GM23338 (cell line): ENCODE measurements around the gene NFKBIZ. TPM values are rescaled to one million over a fixed set of nuclear protein-coding genes. Genes with fewer than 3 reads are reported as not detected.

Experiments
- ATAC-seq: fragments of 200-7000 bp; cut with Tn5 transposase; 3 replicates; pipeline ENCODE4 v1.9.1; 2020
- DNase-seq: peaks from one replicate; pipeline ENCODE4 v3.0.0-alpha.2; 2015; ENCODE audit warnings: low spot score
- H2AFZ ChIP-seq: fragments of 200-600 bp; sonication (generic); 2 replicates; pipeline ENCODE4 v1.8.0; 2016; ENCODE audit warnings: antibody characterized with exemption, mild to moderate bottlenecking, moderate library complexity
- H3F3A ChIP-seq: fragments of 200-600 bp; sonication (generic); replicated peaks from 2 replicates; pipeline ENCODE4 v1.8.0; 2017; ENCODE audit warnings: antibody characterized with exemption, mixed run types, low read depth
- H3K27ac ChIP-seq: fragments of 200-600 bp; sonication (generic); 2 replicates; pipeline ENCODE4 v1.6.1; 2016; ENCODE audit warnings: low read depth
- H3K27me3 ChIP-seq: fragments of 200-600 bp; sonication (generic); 2 replicates; pipeline ENCODE4 v1.8.0; 2016; ENCODE audit warnings: mild to moderate bottlenecking, mixed run types, moderate library complexity; ENCODE audit not compliant: insufficient read depth
- H3K36me3 ChIP-seq: fragments of 200-600 bp; sonication (generic); 2 replicates; pipeline ENCODE4 v1.8.0; 2016; ENCODE audit warnings: mild to moderate bottlenecking; ENCODE audit not compliant: insufficient read depth
- H3K4me1 ChIP-seq: fragments of 200-600 bp; sonication (generic); 2 replicates; pipeline ENCODE4 v1.8.0; 2016; ENCODE audit warnings: mild to moderate bottlenecking, moderate library complexity; ENCODE audit not compliant: insufficient read depth
- H3K4me2 ChIP-seq: fragments of 200-600 bp; sonication (generic); 2 replicates; pipeline ENCODE4 v1.7.1; 2017; ENCODE audit warnings: mixed run types
- H3K4me3 ChIP-seq: fragments of 200-600 bp; sonication (generic); 2 replicates; pipeline ENCODE4 v1.6.1; 2016; ENCODE audit warnings: mixed run types
- H3K79me2 ChIP-seq: fragments of 200-600 bp; sonication (generic); replicated peaks from 2 replicates; pipeline ENCODE4 v1.8.0; 2017; ENCODE audit warnings: mild to moderate bottlenecking; ENCODE audit not compliant: insufficient read depth
- H3K9me2 ChIP-seq: fragments of 200-600 bp; sonication (generic); 2 replicates; pipeline ENCODE4 v1.8.0; 2017; ENCODE audit not compliant: insufficient read depth
- H4K20me1 ChIP-seq: fragments of 200-600 bp; sonication (generic); replicated peaks from 2 replicates; pipeline ENCODE4 v1.8.0; 2017; ENCODE audit warnings: mild to moderate bottlenecking; ENCODE audit not compliant: insufficient read depth
- H3K27ac Mint-ChIP-seq: 2 replicates; pipeline ENCODE4 v1.8.0; 2020; ENCODE audit warnings: inconsistent platforms, mild to moderate bottlenecking, moderate library complexity, mixed read lengths
- H3K27me3 Mint-ChIP-seq: 3 replicates; pipeline ENCODE4 v1.8.0; 2022; ENCODE audit warnings: low read depth, mild to moderate bottlenecking, moderate library complexity, mixed read lengths, inconsistent platforms; ENCODE audit not compliant: insufficient read depth, poor library complexity
- H3K36me3 Mint-ChIP-seq: 3 replicates; pipeline ENCODE4 v1.8.0; 2021; ENCODE audit warnings: low read depth, mild to moderate bottlenecking, inconsistent platforms, moderate library complexity, mixed read lengths
- H3K4me1 Mint-ChIP-seq: 3 replicates; pipeline ENCODE4 v1.8.0; 2020; ENCODE audit warnings: mild to moderate bottlenecking, inconsistent platforms, mixed read lengths
- H3K4me3 Mint-ChIP-seq: 3 replicates; pipeline ENCODE4 v1.8.0; 2021; ENCODE audit warnings: moderate library complexity, mild to moderate bottlenecking, inconsistent platforms, mixed read lengths
- H3K9me3 Mint-ChIP-seq: 3 replicates; pipeline ENCODE4 v1.8.0; 2020; ENCODE audit warnings: moderate library complexity, mild to moderate bottlenecking, inconsistent platforms, mixed read lengths
- CREB1 ChIP-seq: fragments of 250-450 bp; sonication (Bioruptor Pico); IDR thresholded peaks from 2 replicates; pipeline ENCODE4 v1.5.0; 2020; ENCODE audit warnings: low read depth, mild to moderate bottlenecking, moderate library complexity
- ETS1 ChIP-seq: IDR thresholded peaks from 2 replicates; pipeline ENCODE4 v1.6.1; 2016; ENCODE audit warnings: antibody characterized with exemption
- EZH2 ChIP-seq: fragments of 200-600 bp; sonication (generic); IDR thresholded peaks from one replicate; pipeline ENCODE4 v1.8.0; 2017; ENCODE audit warnings: antibody characterized with exemption, mild to moderate bottlenecking, low read depth; ENCODE audit not compliant: unreplicated experiment
- EZH2phosphoT487 ChIP-seq: fragments of 200-600 bp; sonication (generic); IDR thresholded peaks from one replicate; pipeline ENCODE4 v1.8.1; 2018; ENCODE audit warnings: antibody characterized with exemption; ENCODE audit not compliant: unreplicated experiment
- JUNB ChIP-seq: IDR thresholded peaks from one replicate; pipeline ENCODE4 v1.6.1; 2016; ENCODE audit warnings: antibody characterized with exemption; ENCODE audit not compliant: unreplicated experiment
- NANOG ChIP-seq: IDR thresholded peaks from 2 replicates; pipeline ENCODE4 v1.6.1; 2016; ENCODE audit warnings: antibody characterized with exemption, borderline replicate concordance
- POLR2AphosphoS5 ChIP-seq: IDR thresholded peaks from 2 replicates; pipeline ENCODE4 v1.6.1; 2016; ENCODE audit warnings: antibody characterized with exemption, low read depth
- STAT1 ChIP-seq: IDR thresholded peaks from one replicate; pipeline ENCODE4 v1.6.1; 2016; ENCODE audit warnings: antibody characterized with exemption; ENCODE audit not compliant: unreplicated experiment
- ZNF114 ChIP-seq: fragments of 250-450 bp; sonication (Bioruptor Pico); IDR thresholded peaks from 2 replicates; pipeline ENCODE4 v1.5.0; 2020; ENCODE audit warnings: mild to moderate bottlenecking, moderate library complexity
- ZNF331 ChIP-seq: fragments of 250-450 bp; sonication (Bioruptor Pico); IDR thresholded peaks from 2 replicates; pipeline ENCODE4 v1.5.0; 2020; ENCODE audit warnings: low read depth, mild to moderate bottlenecking, moderate library complexity
- polyA plus RNA-seq: library from polyadenylated mRNA; unstranded; fragments of >200 nt; fragmentation: Nextera tagmentation; extraction: Ambion mirVana; gene quantifications from 2 replicates; pipeline ENCODE4 v1.2.1, GENCODE V29; 2016
- total RNA-seq: library from RNA; depleted of rRNA; stranded (reverse); fragments of >200 nt; shearing (Covaris generic); gene quantifications from 2 replicates; pipeline ENCODE4 v1.2.3, GENCODE V29; 2014
- TF ChIP-seq, protein P1 (sequence below): IDR thresholded peaks from one replicate; pipeline ENCODE4 v1.6.1; 2018; ENCODE audit warnings: antibody characterized with exemption; ENCODE audit not compliant: unreplicated experiment
- TF ChIP-seq, protein P2 (sequence below): fragments of 250-450 bp; sonication (Bioruptor Pico); IDR thresholded peaks from 2 replicates; pipeline ENCODE4 v1.5.0; 2020; ENCODE audit warnings: mild to moderate bottlenecking, moderate library complexity
- TF ChIP-seq, protein P3 (sequence below), 2 experiments: fragments of 200-600 bp in 1 of 2; sonication (generic) in 1 of 2; conservative IDR thresholded peaks; 2 replicates each; pipeline versions ENCODE4 v1.5.1 to v1.6.1; 2016 to 2017; ENCODE audit warnings: antibody characterized with exemption in 2 of 2, low read depth in 2 of 2, mild to moderate bottlenecking in 2 of 2, moderate library complexity in 1 of 2

NFKBIZ gene
- total and polyA plus RNA-seq, 2 experiments from 2014 or later, result 14.1 to 18.2 TPM

DNA sequence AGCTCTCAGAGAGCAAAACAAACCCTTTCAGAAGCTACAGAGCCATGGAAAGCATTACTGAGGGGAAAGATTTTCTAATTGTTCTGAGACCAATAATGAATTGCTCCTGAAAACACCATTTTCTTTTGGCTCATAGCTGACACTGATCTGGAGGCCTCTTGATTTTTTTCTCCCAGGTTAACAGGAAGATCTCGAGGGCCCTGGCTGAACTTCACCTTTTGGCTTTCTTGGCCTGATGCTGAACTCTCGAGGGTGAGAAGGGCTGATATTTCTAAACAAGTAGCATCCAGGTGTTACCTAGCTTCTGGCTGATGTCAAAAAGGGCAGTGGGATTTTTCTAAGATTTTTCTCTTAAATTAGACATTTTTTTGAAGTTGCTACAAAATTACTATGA is 19.9 kb upstream of the NFKBIZ start:
- H3K4me1 Mint-ChIP-seq, result peaks cover 17% of the 10 kb centered on the region
- DNase-seq (no peak), ATAC-seq (no peak)
- H3K4me3 Mint-ChIP-seq, result no peak overlapping the region
- no peaks in the 10 kb centered on the region for H3K36me3 Mint-ChIP-seq
- Histone ChIP-seq H3F3A (no peaks in the 10 kb centered on the region), H3K4me2 (0 out of 2 replicates have a peak overlapping the region, but pooled peaks have one; percentile 36), H3K27me3 (no peaks in the 10 kb centered on the region), H3K36me3 (no peaks in the 10 kb centered on the region), H2AFZ (no peak overlapping the region), H3K4me1 (peaks cover 19% of the 10 kb centered on the region), H4K20me1 (no peaks in the 10 kb centered on the region), H3K9me2 (no peaks in the 10 kb centered on the region), H3K27ac (no peak overlapping the region), H3K4me3 (no peak overlapping the region), H3K79me2 (peaks cover 6% of the 10 kb centered on the region; the same call in 1 of the 2 replicates)
- TF ChIP-seq, protein P1, sequence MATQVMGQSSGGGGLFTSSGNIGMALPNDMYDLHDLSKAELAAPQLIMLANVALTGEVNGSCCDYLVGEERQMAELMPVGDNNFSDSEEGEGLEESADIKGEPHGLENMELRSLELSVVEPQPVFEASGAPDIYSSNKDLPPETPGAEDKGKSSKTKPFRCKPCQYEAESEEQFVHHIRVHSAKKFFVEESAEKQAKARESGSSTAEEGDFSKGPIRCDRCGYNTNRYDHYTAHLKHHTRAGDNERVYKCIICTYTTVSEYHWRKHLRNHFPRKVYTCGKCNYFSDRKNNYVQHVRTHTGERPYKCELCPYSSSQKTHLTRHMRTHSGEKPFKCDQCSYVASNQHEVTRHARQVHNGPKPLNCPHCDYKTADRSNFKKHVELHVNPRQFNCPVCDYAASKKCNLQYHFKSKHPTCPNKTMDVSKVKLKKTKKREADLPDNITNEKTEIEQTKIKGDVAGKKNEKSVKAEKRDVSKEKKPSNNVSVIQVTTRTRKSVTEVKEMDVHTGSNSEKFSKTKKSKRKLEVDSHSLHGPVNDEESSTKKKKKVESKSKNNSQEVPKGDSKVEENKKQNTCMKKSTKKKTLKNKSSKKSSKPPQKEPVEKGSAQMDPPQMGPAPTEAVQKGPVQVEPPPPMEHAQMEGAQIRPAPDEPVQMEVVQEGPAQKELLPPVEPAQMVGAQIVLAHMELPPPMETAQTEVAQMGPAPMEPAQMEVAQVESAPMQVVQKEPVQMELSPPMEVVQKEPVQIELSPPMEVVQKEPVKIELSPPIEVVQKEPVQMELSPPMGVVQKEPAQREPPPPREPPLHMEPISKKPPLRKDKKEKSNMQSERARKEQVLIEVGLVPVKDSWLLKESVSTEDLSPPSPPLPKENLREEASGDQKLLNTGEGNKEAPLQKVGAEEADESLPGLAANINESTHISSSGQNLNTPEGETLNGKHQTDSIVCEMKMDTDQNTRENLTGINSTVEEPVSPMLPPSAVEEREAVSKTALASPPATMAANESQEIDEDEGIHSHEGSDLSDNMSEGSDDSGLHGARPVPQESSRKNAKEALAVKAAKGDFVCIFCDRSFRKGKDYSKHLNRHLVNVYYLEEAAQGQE, result no peak
- TF ChIP-seq EZH2phosphoT487 (no peak), NANOG (no peak), JUNB (no peak), EZH2 (no peak), ZNF331 (CRISPR knock-in tag) (no peak), ZNF114 (CRISPR knock-in tag) (no peak), ETS1 (no peak), STAT1 (no peak), CREB1 (CRISPR knock-in tag) (no peak), POLR2AphosphoS5 (no peak)
- TF ChIP-seq, protein P2, sequence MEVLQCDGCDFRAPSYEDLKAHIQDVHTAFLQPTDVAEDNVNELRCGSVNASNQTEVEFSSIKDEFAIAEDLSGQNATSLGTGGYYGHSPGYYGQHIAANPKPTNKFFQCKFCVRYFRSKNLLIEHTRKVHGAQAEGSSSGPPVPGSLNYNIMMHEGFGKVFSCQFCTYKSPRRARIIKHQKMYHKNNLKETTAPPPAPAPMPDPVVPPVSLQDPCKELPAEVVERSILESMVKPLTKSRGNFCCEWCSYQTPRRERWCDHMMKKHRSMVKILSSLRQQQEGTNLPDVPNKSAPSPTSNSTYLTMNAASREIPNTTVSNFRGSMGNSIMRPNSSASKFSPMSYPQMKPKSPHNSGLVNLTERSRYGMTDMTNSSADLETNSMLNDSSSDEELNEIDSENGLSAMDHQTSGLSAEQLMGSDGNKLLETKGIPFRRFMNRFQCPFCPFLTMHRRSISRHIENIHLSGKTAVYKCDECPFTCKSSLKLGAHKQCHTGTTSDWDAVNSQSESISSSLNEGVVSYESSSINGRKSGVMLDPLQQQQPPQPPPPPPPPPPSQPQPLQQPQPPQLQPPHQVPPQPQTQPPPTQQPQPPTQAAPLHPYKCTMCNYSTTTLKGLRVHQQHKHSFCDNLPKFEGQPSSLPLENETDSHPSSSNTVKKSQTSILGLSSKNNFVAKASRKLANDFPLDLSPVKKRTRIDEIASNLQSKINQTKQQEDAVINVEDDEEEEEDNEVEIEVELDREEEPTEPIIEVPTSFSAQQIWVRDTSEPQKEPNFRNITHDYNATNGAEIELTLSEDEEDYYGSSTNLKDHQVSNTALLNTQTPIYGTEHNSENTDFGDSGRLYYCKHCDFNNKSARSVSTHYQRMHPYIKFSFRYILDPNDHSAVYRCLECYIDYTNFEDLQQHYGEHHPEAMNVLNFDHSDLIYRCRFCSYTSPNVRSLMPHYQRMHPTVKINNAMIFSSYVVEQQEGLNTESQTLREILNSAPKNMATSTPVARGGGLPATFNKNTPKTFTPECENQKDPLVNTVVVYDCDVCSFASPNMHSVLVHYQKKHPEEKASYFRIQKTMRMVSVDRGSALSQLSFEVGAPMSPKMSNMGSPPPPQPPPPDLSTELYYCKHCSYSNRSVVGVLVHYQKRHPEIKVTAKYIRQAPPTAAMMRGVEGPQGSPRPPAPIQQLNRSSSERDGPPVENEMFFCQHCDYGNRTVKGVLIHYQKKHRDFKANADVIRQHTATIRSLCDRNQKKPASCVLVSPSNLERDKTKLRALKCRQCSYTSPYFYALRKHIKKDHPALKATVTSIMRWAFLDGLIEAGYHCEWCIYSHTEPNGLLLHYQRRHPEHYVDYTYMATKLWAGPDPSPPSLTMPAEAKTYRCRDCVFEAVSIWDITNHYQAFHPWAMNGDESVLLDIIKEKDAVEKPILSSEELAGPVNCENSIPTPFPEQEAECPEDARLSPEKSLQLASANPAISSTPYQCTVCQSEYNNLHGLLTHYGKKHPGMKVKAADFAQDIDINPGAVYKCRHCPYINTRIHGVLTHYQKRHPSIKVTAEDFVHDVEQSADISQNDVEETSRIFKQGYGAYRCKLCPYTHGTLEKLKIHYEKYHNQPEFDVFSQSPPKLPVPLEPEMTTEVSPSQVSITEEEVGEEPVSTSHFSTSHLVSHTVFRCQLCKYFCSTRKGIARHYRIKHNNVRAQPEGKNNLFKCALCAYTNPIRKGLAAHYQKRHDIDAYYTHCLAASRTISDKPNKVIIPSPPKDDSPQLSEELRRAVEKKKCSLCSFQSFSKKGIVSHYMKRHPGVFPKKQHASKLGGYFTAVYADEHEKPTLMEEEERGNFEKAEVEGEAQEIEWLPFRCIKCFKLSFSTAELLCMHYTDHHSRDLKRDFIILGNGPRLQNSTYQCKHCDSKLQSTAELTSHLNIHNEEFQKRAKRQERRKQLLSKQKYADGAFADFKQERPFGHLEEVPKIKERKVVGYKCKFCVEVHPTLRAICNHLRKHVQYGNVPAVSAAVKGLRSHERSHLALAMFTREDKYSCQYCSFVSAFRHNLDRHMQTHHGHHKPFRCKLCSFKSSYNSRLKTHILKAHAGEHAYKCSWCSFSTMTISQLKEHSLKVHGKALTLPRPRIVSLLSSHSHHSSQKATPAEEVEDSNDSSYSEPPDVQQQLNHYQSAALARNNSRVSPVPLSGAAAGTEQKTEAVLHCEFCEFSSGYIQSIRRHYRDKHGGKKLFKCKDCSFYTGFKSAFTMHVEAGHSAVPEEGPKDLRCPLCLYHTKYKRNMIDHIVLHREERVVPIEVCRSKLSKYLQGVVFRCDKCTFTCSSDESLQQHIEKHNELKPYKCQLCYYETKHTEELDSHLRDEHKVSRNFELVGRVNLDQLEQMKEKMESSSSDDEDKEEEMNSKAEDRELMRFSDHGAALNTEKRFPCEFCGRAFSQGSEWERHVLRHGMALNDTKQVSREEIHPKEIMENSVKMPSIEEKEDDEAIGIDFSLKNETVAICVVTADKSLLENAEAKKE (CRISPR knock-in tag), result no peak
- TF ChIP-seq, protein P3, sequence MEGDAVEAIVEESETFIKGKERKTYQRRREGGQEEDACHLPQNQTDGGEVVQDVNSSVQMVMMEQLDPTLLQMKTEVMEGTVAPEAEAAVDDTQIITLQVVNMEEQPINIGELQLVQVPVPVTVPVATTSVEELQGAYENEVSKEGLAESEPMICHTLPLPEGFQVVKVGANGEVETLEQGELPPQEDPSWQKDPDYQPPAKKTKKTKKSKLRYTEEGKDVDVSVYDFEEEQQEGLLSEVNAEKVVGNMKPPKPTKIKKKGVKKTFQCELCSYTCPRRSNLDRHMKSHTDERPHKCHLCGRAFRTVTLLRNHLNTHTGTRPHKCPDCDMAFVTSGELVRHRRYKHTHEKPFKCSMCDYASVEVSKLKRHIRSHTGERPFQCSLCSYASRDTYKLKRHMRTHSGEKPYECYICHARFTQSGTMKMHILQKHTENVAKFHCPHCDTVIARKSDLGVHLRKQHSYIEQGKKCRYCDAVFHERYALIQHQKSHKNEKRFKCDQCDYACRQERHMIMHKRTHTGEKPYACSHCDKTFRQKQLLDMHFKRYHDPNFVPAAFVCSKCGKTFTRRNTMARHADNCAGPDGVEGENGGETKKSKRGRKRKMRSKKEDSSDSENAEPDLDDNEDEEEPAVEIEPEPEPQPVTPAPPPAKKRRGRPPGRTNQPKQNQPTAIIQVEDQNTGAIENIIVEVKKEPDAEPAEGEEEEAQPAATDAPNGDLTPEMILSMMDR (conservative IDR thresholded peaks at IDR 0.05; ENCODE audit: low read depth in 2 of 2), result no peak
- peaks cover 6% of the 10 kb centered on the region for H3K27me3 Mint-ChIP-seq
- H3K27ac Mint-ChIP-seq, result no peak overlapping the region
- no peaks in the 10 kb centered on the region for H3K9me3 Mint-ChIP-seq
